Uterus (tissue), 4 donors: ENCODE measurements around the gene PPP2R2B. TPM values are rescaled to one million over a fixed set of nuclear protein-coding genes. Genes with fewer than 3 reads are reported as not detected.

Experiments
- DNase-seq, 2 donors: peaks; one replicate each; pipeline ENCODE4 v3.0.0-alpha.2; 2019 to 2020
- H3K27ac ChIP-seq, 2 donors: fragments of 200-600 bp; sonication (generic); 1 replicate in 1 of 2; 2 replicates in 1 of 2; pipeline ENCODE4 v1.5.1; 2016 to 2018
- H3K27me3 ChIP-seq, 2 donors: fragments of 200-600 bp; sonication (generic); one replicate each; pipeline ENCODE4 v1.5.1; 2018 to 2019; ENCODE audit warnings: control low read depth in 1 of 2
- H3K36me3 ChIP-seq, 2 donors: fragments of 200-600 bp; sonication (generic); one replicate each; pipeline ENCODE4 v1.5.1; 2019; ENCODE audit warnings: control low read depth in 1 of 2
- H3K4me1 ChIP-seq, 2 donors: fragments of 200-600 bp; sonication (generic); one replicate each; pipeline ENCODE4 v1.5.1; 2018 to 2019; ENCODE audit warnings: control low read depth in 1 of 2
- H3K4me3 ChIP-seq, 2 donors: fragments of 200-600 bp; sonication (generic); 1 replicate in 1 of 2; 2 replicates in 1 of 2; pipeline ENCODE4 v1.5.1; 2018 to 2019; ENCODE audit warnings: mild to moderate bottlenecking in 1 of 2
- H3K9me3 ChIP-seq, 2 donors: fragments of 200-600 bp; sonication (generic); one replicate each; pipeline ENCODE4 v1.5.1; 2019; ENCODE audit warnings: control low read depth in 1 of 2
- POLR2A ChIP-seq, 2 donors: fragments of 450-650 bp; IDR thresholded peaks; one replicate each; pipeline ENCODE4 v1.6.1; 2016; ENCODE audit warnings: antibody characterized with exemption in 2 of 2, mild to moderate bottlenecking in 1 of 2, moderate library complexity in 1 of 2
- intact Hi-C: fragments of 100-400 bp; cut with DNase I; formaldehyde crosslinking; loops from one replicate; pipeline ENCODE4 v1.15.1; 2023; ENCODE audit warnings: low total_unique reads
- total RNA-seq, 4 donors: library from RNA; depleted of rRNA in 3 of 4; stranded (reverse); fragments of >200 nt in 3 of 4; gene quantifications; one replicate each; pipeline versions ENCODE4 v1.1.0 to v1.2.4, GENCODE V29; 2014 to 2023
- TF ChIP-seq, protein P1 (sequence below), 4 experiments: fragments of 200-600 bp in 2 of 4; fragments of 450-650 bp in 2 of 4; sonication (generic) in 2 of 4; IDR thresholded peaks; one replicate each; pipeline ENCODE4 v1.5.1; 2016 to 2019; ENCODE audit warnings: antibody characterized with exemption in 4 of 4, mild to moderate bottlenecking in 2 of 4, moderate library complexity in 1 of 4
- donor health status: DM: yes; HTN: yes; CAD: no.

The PPP2R2B gene
- total RNA-seq, 4 donors from 2014 or later: 0.26 to 14.8 (median 2.0) TPM; not detected in 1

DNA sequence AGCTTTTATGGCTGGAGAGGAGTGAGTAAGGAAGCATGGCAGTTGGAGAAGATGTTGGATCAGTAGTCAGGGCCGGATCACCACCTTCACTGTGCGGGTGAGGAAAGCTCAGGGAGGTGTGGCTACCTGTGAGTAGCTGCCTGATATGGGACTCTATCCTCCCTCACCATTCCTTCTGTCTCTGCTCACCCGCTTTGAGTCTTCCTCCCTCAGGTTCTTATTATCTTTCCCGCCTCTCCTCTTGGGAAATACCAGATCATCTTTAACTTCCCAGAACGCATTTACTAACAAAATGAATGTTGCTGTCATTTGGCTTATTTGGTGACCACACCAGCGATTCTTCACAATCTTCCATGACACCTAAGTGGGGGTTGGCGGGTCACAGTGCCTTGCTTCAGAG lies 221.9 kb downstream of the PPP2R2B start:
- Histone ChIP-seq H3K27me3 (no peaks in the 10 kb centered on the region), H3K27ac (no peak overlapping the region), H3K36me3 (no peaks in the 10 kb centered on the region), H3K9me3 (no peaks in the 10 kb centered on the region), H3K4me1 (no peaks in the 10 kb centered on the region), H3K4me3 (no peak overlapping the region)
- intact Hi-C loops: no loop called here
- no peak for DNase-seq
- TF ChIP-seq, protein P1, sequence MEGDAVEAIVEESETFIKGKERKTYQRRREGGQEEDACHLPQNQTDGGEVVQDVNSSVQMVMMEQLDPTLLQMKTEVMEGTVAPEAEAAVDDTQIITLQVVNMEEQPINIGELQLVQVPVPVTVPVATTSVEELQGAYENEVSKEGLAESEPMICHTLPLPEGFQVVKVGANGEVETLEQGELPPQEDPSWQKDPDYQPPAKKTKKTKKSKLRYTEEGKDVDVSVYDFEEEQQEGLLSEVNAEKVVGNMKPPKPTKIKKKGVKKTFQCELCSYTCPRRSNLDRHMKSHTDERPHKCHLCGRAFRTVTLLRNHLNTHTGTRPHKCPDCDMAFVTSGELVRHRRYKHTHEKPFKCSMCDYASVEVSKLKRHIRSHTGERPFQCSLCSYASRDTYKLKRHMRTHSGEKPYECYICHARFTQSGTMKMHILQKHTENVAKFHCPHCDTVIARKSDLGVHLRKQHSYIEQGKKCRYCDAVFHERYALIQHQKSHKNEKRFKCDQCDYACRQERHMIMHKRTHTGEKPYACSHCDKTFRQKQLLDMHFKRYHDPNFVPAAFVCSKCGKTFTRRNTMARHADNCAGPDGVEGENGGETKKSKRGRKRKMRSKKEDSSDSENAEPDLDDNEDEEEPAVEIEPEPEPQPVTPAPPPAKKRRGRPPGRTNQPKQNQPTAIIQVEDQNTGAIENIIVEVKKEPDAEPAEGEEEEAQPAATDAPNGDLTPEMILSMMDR (IDR thresholded peaks at IDR 0.05): no peak
- no peak for TF ChIP-seq POLR2A (IDR thresholded peaks at IDR 0.05)

DNA sequence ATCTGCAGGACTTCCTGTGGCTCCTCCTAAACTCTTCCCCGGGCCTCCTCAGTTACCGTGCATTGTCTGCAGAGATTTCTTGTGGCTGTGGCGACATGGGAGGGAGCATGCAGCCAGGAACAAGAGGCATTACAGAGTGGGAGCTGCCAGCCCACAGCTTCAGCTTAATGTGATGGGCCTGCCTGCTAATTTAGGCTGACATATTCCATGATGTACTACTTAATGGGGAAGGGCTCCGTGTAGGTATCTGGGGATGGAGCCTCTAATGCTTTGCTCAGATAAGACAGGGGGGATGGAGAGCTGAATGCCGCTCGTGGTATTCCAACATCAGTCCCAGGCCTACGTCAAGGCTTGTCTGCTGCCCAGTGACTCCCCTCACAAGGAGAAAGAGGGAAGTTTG lies 225.0 kb downstream of the PPP2R2B start:
- Histone ChIP-seq H3K4me3 (no peak overlapping the region), H3K27ac (no peak overlapping the region), H3K9me3 (no peaks in the 10 kb centered on the region), H3K4me1 (no peaks in the 10 kb centered on the region), H3K27me3 (no peaks in the 10 kb centered on the region), H3K36me3 (no peaks in the 10 kb centered on the region)
- no peak for TF ChIP-seq POLR2A (IDR thresholded peaks at IDR 0.05)
- TF ChIP-seq, protein P1 (IDR thresholded peaks at IDR 0.05): no peak
- no peak for DNase-seq
- intact Hi-C loops: no loop called here

DNA sequence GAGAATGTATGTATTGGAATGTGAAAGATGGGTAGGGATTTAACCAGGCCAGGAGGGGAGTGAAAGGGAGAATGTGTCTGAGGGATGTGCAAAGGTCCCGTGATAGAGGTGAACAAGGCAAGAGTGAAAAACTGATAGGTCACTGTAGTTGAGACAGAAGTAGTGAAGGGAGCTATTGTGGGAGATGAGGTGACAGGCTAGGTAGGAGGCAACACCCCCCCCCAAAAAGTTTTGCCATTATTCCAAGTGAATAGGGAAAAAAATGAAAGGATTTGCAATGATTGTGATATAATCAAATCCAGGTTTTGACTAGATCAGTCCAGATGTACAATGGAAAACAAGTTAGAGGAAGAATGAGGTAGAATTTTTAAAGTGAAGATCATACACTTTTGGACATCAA lies 226.0 kb downstream of the PPP2R2B start:
- H3K36me3 ChIP-seq: no peaks in the 10 kb centered on the region

DNA sequence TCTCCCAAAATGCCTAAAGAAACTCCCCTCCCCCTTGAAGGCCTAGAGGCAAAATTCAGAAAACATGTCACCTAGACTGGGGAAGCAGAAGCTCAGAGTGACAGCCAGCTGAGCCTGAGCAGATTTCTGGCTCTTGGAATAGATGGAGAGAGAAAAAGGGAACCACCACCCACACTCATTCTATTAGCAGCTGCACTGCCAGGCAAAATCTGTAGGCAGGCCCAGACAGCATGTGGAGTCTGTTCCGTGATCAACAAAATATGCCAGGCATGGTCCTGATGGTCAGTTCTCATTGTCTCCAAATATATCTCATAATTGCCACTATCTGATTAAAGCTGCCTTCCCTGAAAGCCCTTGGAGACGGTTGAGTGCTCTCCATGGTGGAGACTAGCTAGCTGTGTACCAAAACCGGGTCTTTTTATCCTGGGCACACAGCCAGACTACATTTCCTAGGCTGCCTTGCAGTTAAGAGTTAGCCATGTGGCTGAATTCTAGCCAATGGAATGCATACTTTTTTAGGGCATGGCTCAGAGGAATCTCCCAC lies 230.8 kb downstream of the PPP2R2B start:
- intact Hi-C loops: no loop called here
- no peaks in the 10 kb centered on the region for H3K9me3 ChIP-seq
- H3K36me3 ChIP-seq: no peaks in the 10 kb centered on the region
- no peak overlapping the region for H3K4me3 ChIP-seq
- TF ChIP-seq, protein P1 (IDR thresholded peaks at IDR 0.05): no peak
- TF ChIP-seq POLR2A (IDR thresholded peaks at IDR 0.05): no peak
- H3K27me3 ChIP-seq: no peaks in the 10 kb centered on the region
- no peaks in the 10 kb centered on the region for H3K4me1 ChIP-seq
- no peak for DNase-seq
- no peak overlapping the region for H3K27ac ChIP-seq

More for the DNA sequence above, 226.0 kb downstream of the PPP2R2B start:
- no peak overlapping the region for H3K27ac ChIP-seq
- no peaks in the 10 kb centered on the region for H3K4me1 ChIP-seq
- TF ChIP-seq POLR2A (IDR thresholded peaks at IDR 0.05): no peak
- TF ChIP-seq, protein P1 (IDR thresholded peaks at IDR 0.05): no peak
- H3K9me3 ChIP-seq: no peaks in the 10 kb centered on the region
- no peaks in the 10 kb centered on the region for H3K27me3 ChIP-seq
- intact Hi-C loops: no loop called here
- DNase-seq: no peak
- H3K4me3 ChIP-seq: no peak overlapping the region

DNA sequence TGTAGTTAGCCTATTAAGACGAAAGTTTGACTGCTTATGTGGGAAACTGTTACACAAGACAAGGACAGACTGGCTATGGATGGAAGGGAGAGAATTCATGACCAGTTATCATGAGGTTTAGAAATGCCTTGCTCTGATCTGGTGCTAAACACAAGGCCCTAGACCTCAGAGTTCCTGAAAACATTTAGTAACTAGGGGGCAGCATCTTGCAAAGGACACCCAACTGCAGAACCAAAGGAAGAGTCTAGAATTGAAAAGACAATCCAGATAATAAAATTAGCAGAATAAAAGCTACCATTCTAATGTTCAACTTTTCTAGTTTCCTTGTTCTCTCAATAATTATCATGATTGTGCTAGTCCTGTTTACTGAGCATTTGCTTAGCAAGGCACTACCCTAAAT lies 232.1 kb downstream of the PPP2R2B start:
- no peak for DNase-seq
- Histone ChIP-seq H3K36me3 (no peaks in the 10 kb centered on the region), H3K9me3 (no peaks in the 10 kb centered on the region), H3K4me3 (no peak overlapping the region), H3K27me3 (no peaks in the 10 kb centered on the region), H3K27ac (no peak overlapping the region), H3K4me1 (no peaks in the 10 kb centered on the region)
- TF ChIP-seq POLR2A (IDR thresholded peaks at IDR 0.05): no peak
- TF ChIP-seq, protein P1 (IDR thresholded peaks at IDR 0.05): no peak
- intact Hi-C loops: no loop called here
